HUES6 (cell line): Measurements from ENCODE around the gene HOXC9.
A peak's percentile ranks its signal among the peaks of the same experiment; 100 is the strongest.

Source experiments
- H3K27ac ChIP-seq: 2 replicates; pipeline ENCODE4 v1.7.0; 2013; ENCODE audit warnings: low read depth, mild to moderate bottlenecking, low read length, inconsistent platforms
- H3K27me3 ChIP-seq: 2 replicates; pipeline ENCODE4 v1.6.1; 2013; ENCODE audit warnings: low read length; ENCODE audit not compliant: control insufficient read depth, insufficient read depth
- H3K36me3 ChIP-seq: 2 replicates; pipeline ENCODE4 v1.6.1; 2013; ENCODE audit warnings: low read length; ENCODE audit not compliant: control insufficient read depth, insufficient read depth
- H3K4me1 ChIP-seq: 2 replicates; pipeline ENCODE4 v1.6.1; 2013; ENCODE audit warnings: low read length; ENCODE audit not compliant: control insufficient read depth, insufficient read depth
- H3K4me3 ChIP-seq: 2 replicates; pipeline ENCODE4 v1.5.1; 2013; ENCODE audit warnings: low read depth, low read length
- H3K9ac ChIP-seq: one replicate; pipeline ENCODE4 v1.6.1; 2013; ENCODE audit warnings: mild to moderate bottlenecking, low read length
- H3K9me3 ChIP-seq: 2 replicates; pipeline ENCODE4 v1.6.1; 2013; ENCODE audit warnings: low read depth, low read length; ENCODE audit not compliant: control insufficient read depth, insufficient read depth

HOXC9 gene

GRCh38 chr12:53993162-53994008 lies 6.6 kb upstream of the HOXC9 start:
- Histone ChIP-seq H3K4me3 (peak overlapping the region; percentile 44; the same call in 1 of the 2 replicates), H3K27me3 (peaks cover 100% of the 10 kb centered on the region), H3K9me3 (no peaks in the 10 kb centered on the region), H3K9ac (peak overlapping the region; percentile 51), H3K27ac (no peak overlapping the region), H3K36me3 (no peaks in the 10 kb centered on the region), H3K4me1 (peaks cover 5% of the 10 kb centered on the region; the same call in 1 of the 2 replicates)

- Histone ChIP-seq H3K9me3 (no peaks in the 10 kb centered on the region), H3K4me1 (peaks cover 5% of the 10 kb centered on the region; the same call in 1 of the 2 replicates), H3K4me3 (peak overlapping the region; percentile 44; the same call in 1 of the 2 replicates), H3K27me3 (peaks cover 100% of the 10 kb centered on the region), H3K36me3 (no peaks in the 10 kb centered on the region), H3K27ac (no peak overlapping the region), H3K9ac (peak overlapping the region; percentile 51)
Measured at GRCh38 chr12:53994009-53994263, 6.0 kb upstream of the HOXC9 start.

- peak overlapping the region; percentile 51 for H3K9ac ChIP-seq
- no peaks in the 10 kb centered on the region for H3K36me3 ChIP-seq
- H3K9me3 ChIP-seq, result no peaks in the 10 kb centered on the region
- peaks cover 100% of the 10 kb centered on the region for H3K27me3 ChIP-seq
- no peak overlapping the region for H3K27ac ChIP-seq
- peaks cover 5% of the 10 kb centered on the region; the same call in 1 of the 2 replicates for H3K4me1 ChIP-seq
- H3K4me3 ChIP-seq, result peak overlapping the region; percentile 44; the same call in 1 of the 2 replicates
Measured at GRCh38 chr12:53994264-53995001, 5.5 kb upstream of the HOXC9 start.

GRCh38 chr12:53995002-53995377 lies 5.0 kb upstream of the HOXC9 start:
- Histone ChIP-seq H3K27ac (no peak overlapping the region), H3K36me3 (no peaks in the 10 kb centered on the region), H3K27me3 (peaks cover 100% of the 10 kb centered on the region), H3K4me1 (peaks cover 5% of the 10 kb centered on the region; the same call in 1 of the 2 replicates), H3K9ac (peak overlapping the region; percentile 51), H3K9me3 (no peaks in the 10 kb centered on the region), H3K4me3 (peak overlapping the region; percentile 44)

- Histone ChIP-seq H3K4me1 (peaks cover 5% of the 10 kb centered on the region; the same call in 1 of the 2 replicates), H3K9ac (peak overlapping the region; percentile 51), H3K27me3 (peaks cover 100% of the 10 kb centered on the region), H3K36me3 (no peaks in the 10 kb centered on the region), H3K4me3 (peak overlapping the region; percentile 44), H3K9me3 (no peaks in the 10 kb centered on the region), H3K27ac (no peak overlapping the region)
Measured at GRCh38 chr12:53995378-53996239, 4.4 kb upstream of the HOXC9 start.

GRCh38 chr12:53996240-53997203 lies 3.4 kb upstream of the HOXC9 start:
- Histone ChIP-seq H3K9me3 (no peaks in the 10 kb centered on the region), H3K27me3 (peaks cover 100% of the 10 kb centered on the region), H3K4me3 (peak overlapping the region; percentile 44), H3K4me1 (peaks cover 5% of the 10 kb centered on the region; the same call in 1 of the 2 replicates), H3K36me3 (no peaks in the 10 kb centered on the region), H3K27ac (no peak overlapping the region), H3K9ac (peak overlapping the region; percentile 51)

GRCh38 chr12:53997204-53998109 lies 2.5 kb upstream of the HOXC9 start:
- H3K4me3 ChIP-seq, result peak overlapping the region; percentile 18; the same call in 1 of the 2 replicates
- peaks cover 5% of the 10 kb centered on the region; the same call in 1 of the 2 replicates for H3K4me1 ChIP-seq
- peaks cover 100% of the 10 kb centered on the region for H3K27me3 ChIP-seq
- H3K27ac ChIP-seq, result no peak overlapping the region
- no peaks in the 10 kb centered on the region for H3K9me3 ChIP-seq
- H3K9ac ChIP-seq, result peak overlapping the region; percentile 51
- H3K36me3 ChIP-seq, result no peaks in the 10 kb centered on the region

GRCh38 chr12:53998110-53998899 lies 1.7 kb upstream of the HOXC9 start:
- Histone ChIP-seq H3K4me3 (peak overlapping the region; percentile 20; the same call in 1 of the 2 replicates), H3K9ac (peak overlapping the region; percentile 51), H3K27ac (no peak overlapping the region), H3K9me3 (no peaks in the 10 kb centered on the region), H3K4me1 (peaks cover 5% of the 10 kb centered on the region; the same call in 1 of the 2 replicates), H3K27me3 (peaks cover 100% of the 10 kb centered on the region), H3K36me3 (no peaks in the 10 kb centered on the region)

GRCh38 chr12:53998900-53999236 lies 1.1 kb upstream of the HOXC9 start:
- peaks cover 100% of the 10 kb centered on the region for H3K27me3 ChIP-seq
- H3K9me3 ChIP-seq, result no peaks in the 10 kb centered on the region
- no peak overlapping the region for H3K27ac ChIP-seq
- peak overlapping the region; percentile 20; the same call in 1 of the 2 replicates for H3K4me3 ChIP-seq
- H3K9ac ChIP-seq, result peak overlapping the region; percentile 51
- H3K36me3 ChIP-seq, result no peaks in the 10 kb centered on the region
- H3K4me1 ChIP-seq, result peaks cover 5% of the 10 kb centered on the region; the same call in 1 of the 2 replicates
